Stimulated activated CD8-positive, alpha-beta memory T cell treated with anti-CD3 and anti-CD28 coated beads, Interleukin-7, amount 100 ng/mL, for 4 hours (primary cell): ENCODE measurements around the gene ASB5.
"Not testable (repeated sequence)": the region's sequence is repeated elsewhere in the genome, so short reads cannot be mapped to it uniquely, and the experiment has no call there.

Experiments used
- DNase-seq, 2 donors: peaks; one replicate each; pipeline ENCODE4 v3.0.0-alpha.2; 2020; ENCODE audit warnings: low read depth in 2 of 2

The ASB5 gene

GRCh38 chr4:176222149-176222548 is 46.9 kb downstream of the ASB5 start:
- DNase-seq, result no peak

- no peak for DNase-seq
These were observed 51.5 kb downstream of the ASB5 start for GRCh38 chr4:176217510-176217909.

- not testable (repeated sequence) for DNase-seq
These were observed 56.7 kb downstream of the ASB5 start for GRCh38 chr4:176212351-176212750.

- no peak for DNase-seq
These were observed 58.3 kb downstream of the ASB5 start for GRCh38 chr4:176210579-176211296.

GRCh38 chr4:176210101-176210500 is 58.9 kb downstream of the ASB5 start:
- no peak for DNase-seq

- no peak for DNase-seq
These were observed 59.5 kb downstream of the ASB5 start for GRCh38 chr4:176209535-176209934.

- no peak for DNase-seq
These were observed 61.2 kb downstream of the ASB5 start for GRCh38 chr4:176207839-176208238.

- no peak for DNase-seq
These were observed 63.7 kb downstream of the ASB5 start for GRCh38 chr4:176205299-176205698.

GRCh38 chr4:176198316-176198903 is 70.6 kb downstream of the ASB5 start:
- DNase-seq, result no peak

GRCh38 chr4:176195184-176195978 is 73.6 kb downstream of the ASB5 start, which contains the start of gene SPATA4:
TSS of gene SPATA4 (minus strand) at chr4:176195585. CDS start at chr4:176195562, 23 bp downstream.
- DNase-seq, result peak; percentile 87 to 92

- peak in 1 of 2 donors; percentile 11 for DNase-seq
These were observed 75.1 kb downstream of the ASB5 start for GRCh38 chr4:176193938-176194337.

- no peak for DNase-seq
These were observed 75.9 kb downstream of the ASB5 start for GRCh38 chr4:176193126-176193525.

- no peak for DNase-seq
These were observed 77.0 kb downstream of the ASB5 start for GRCh38 chr4:176191974-176192373.

- no peak for DNase-seq
These were observed 78.9 kb downstream of the ASB5 start for GRCh38 chr4:176189891-176190795.

- DNase-seq, result no peak
These were observed 80.4 kb downstream of the ASB5 start for GRCh38 chr4:176188654-176189053.

GRCh38 chr4:176187624-176188023 is 81.4 kb downstream of the ASB5 start:
- no peak for DNase-seq

GRCh38 chr4:176186671-176187395 is 82.2 kb downstream of the ASB5 start:
- DNase-seq, result no peak

GRCh38 chr4:176186067-176186466 is 83.0 kb downstream of the ASB5 start:
- no peak for DNase-seq

- DNase-seq, result no peak
These were observed 84.0 kb downstream of the ASB5 start for GRCh38 chr4:176185051-176185450.
